H1 (cell line): ENCODE measurements around the gene EIF2B2. TPM values are rescaled to one million over a fixed set of nuclear protein-coding genes. Genes with fewer than 3 reads are reported as not detected.

Source experiments
- CTCF ChIA-PET: fragments of 300-600 bp; sonication (Branson Sonifier 250); formaldehyde crosslinking; loops from one replicate; lab custom pipeline; 2021; ENCODE audit not compliant: partially characterized antibody; lab: Charles Lee
- POLR2A ChIA-PET: fragments of 300-600 bp; sonication (Branson Sonifier 250); formaldehyde crosslinking; loops from one replicate; lab custom pipeline; 2021; ENCODE audit warnings: inconsistent platforms; ENCODE audit not compliant: partially characterized antibody; lab: Charles Lee
- DNase-seq, 2 experiments: peaks; one replicate each; pipeline versions ENCODE4 v3.0.0 to v3.0.0-alpha.2; 2010 to 2022; ENCODE audit warnings: low spot score in 2 of 2, low read depth in 1 of 2, mixed read lengths in 1 of 2
- FAIRE-seq: peaks from 2 replicates; lab custom pipeline; 2011; peaks lifted over from hg19 to GRCh38; lab: Jason Lieb, UNC
- H2AFZ ChIP-seq: 2 replicates; pipeline ENCODE4 v1.8.1; 2012; ENCODE audit warnings: low read length, inconsistent platforms
- H2AK5ac ChIP-seq: 2 replicates; pipeline ENCODE4 v1.6.1; 2013; ENCODE audit warnings: low read depth, low read length
- H2BK120ac ChIP-seq: replicated peaks from 2 replicates; pipeline ENCODE3; 2013; ENCODE audit warnings: low read depth, low read length, inconsistent platforms
- H2BK12ac ChIP-seq: 2 replicates; pipeline ENCODE4 v1.6.1; 2013; ENCODE audit warnings: low read depth, low read length
- H2BK15ac ChIP-seq: 2 replicates; pipeline ENCODE4 v1.6.1; 2013; ENCODE audit warnings: low read length
- H2BK20ac ChIP-seq: 2 replicates; pipeline ENCODE4 v1.6.1; 2013; ENCODE audit warnings: low read length
- H2BK5ac ChIP-seq: 2 replicates; pipeline ENCODE4 v1.6.1; 2013; ENCODE audit warnings: low read depth, low read length
- H3K14ac ChIP-seq: 2 replicates; pipeline ENCODE4 v1.6.1; 2013; ENCODE audit warnings: inconsistent platforms; ENCODE audit not compliant: insufficient read length
- H3K18ac ChIP-seq: 2 replicates; pipeline ENCODE4 v1.6.1; 2013; ENCODE audit warnings: low read length; ENCODE audit errors: extremely low read depth
- H3K23ac ChIP-seq: 2 replicates; pipeline ENCODE4 v1.6.1; 2013; ENCODE audit warnings: inconsistent platforms; ENCODE audit not compliant: insufficient read length
- H3K23me2 ChIP-seq: 2 replicates; pipeline ENCODE4 v1.6.1; 2013; ENCODE audit warnings: low read depth, low read length
- H3K27ac ChIP-seq: 2 replicates; pipeline ENCODE4 v1.6.1; 2011; ENCODE audit warnings: low read depth, low read length, inconsistent platforms
- H3K27me3 ChIP-seq, 4 experiments: replicated peaks in 1 of 4; 1 replicate in 1 of 4; 2 replicates in 3 of 4; pipeline versions ENCODE4 v1.6.1 to v1.8.1; 2011 to 2013; ENCODE audit warnings: low read length in 3 of 4, mild to moderate bottlenecking in 3 of 4, inconsistent platforms in 2 of 4, mixed read lengths in 2 of 4, moderate library complexity in 1 of 4; ENCODE audit not compliant: control insufficient read depth in 3 of 4, insufficient read depth in 3 of 4; ENCODE audit errors: extremely low read depth in 1 of 4
- H3K36me3 ChIP-seq, 4 experiments: 2 replicates each; pipeline versions ENCODE4 v1.6.1 to v1.8.1; 2011 to 2013; ENCODE audit warnings: mild to moderate bottlenecking in 4 of 4, low read length in 3 of 4, moderate library complexity in 2 of 4, control low read depth in 1 of 4, inconsistent platforms in 1 of 4; ENCODE audit not compliant: insufficient read depth in 4 of 4, control insufficient read depth in 2 of 4
- H3K4ac ChIP-seq: replicated peaks from 2 replicates; pipeline ENCODE3; 2013; ENCODE audit warnings: low read length, low read depth, mixed read lengths, inconsistent platforms; ENCODE audit not compliant: insufficient read length
- H3K4me1 ChIP-seq, 4 experiments: replicated peaks in 1 of 4; 1 replicate in 1 of 4; 2 replicates in 3 of 4; pipeline versions ENCODE4 v1.6.1 to v1.8.1; 2011 to 2013; ENCODE audit warnings: low read length in 3 of 4, inconsistent platforms in 2 of 4, mixed read lengths in 1 of 4; ENCODE audit not compliant: insufficient read depth in 4 of 4, control insufficient read depth in 3 of 4
- H3K4me2 ChIP-seq, 2 experiments: 2 replicates each; pipeline versions ENCODE4 v1.6.1 to v1.8.1; 2011 to 2013; ENCODE audit warnings: low read depth in 2 of 2, low read length in 2 of 2, control low read depth in 1 of 2, inconsistent platforms in 1 of 2, mild to moderate bottlenecking in 1 of 2; ENCODE audit not compliant: insufficient read depth in 1 of 2
- H3K4me3 ChIP-seq, 4 experiments: fragments of 200-600, 300-600 bp in 1 of 4; sonication (generic), shearing (Covaris generic), sonication (Bioruptor Twin) in 1 of 4; 2 replicates each; pipeline versions ENCODE4 v1.5.1 to v1.8.1; 2011 to 2016; ENCODE audit warnings: low read length in 4 of 4, low read depth in 3 of 4, control low read depth in 2 of 4, inconsistent platforms in 2 of 4, mild to moderate bottlenecking in 2 of 4, mixed read lengths in 1 of 4, moderate library complexity in 1 of 4; ENCODE audit not compliant: insufficient read depth in 2 of 4; ENCODE audit errors: extremely low read depth in 1 of 4
- H3K56ac ChIP-seq: replicated peaks from 2 replicates; pipeline ENCODE3; 2013; ENCODE audit warnings: low read depth, mild to moderate bottlenecking, mixed read lengths, low read length, inconsistent platforms; ENCODE audit not compliant: insufficient read length
- H3K79me1 ChIP-seq: 2 replicates; pipeline ENCODE4 v1.6.1; 2013; ENCODE audit warnings: low read depth, low read length, control low read depth
- H3K79me2 ChIP-seq, 2 experiments: 2 replicates each; pipeline versions ENCODE4 v1.6.1 to v1.8.1; 2012 to 2013; ENCODE audit warnings: low read length in 2 of 2, mild to moderate bottlenecking in 2 of 2, inconsistent platforms in 1 of 2; ENCODE audit not compliant: insufficient read depth in 2 of 2, control insufficient read depth in 1 of 2
- H3K9ac ChIP-seq, 4 experiments: replicated peaks in 1 of 4; 1 replicate in 1 of 4; 2 replicates in 3 of 4; pipeline versions ENCODE4 v1.6.1 to v1.8.1; 2011 to 2013; ENCODE audit warnings: low read depth in 3 of 4, low read length in 3 of 4, control low read depth in 2 of 4, mild to moderate bottlenecking in 2 of 4, moderate library complexity in 2 of 4, inconsistent platforms in 1 of 4; ENCODE audit errors: extremely low read depth in 1 of 4
- H3K9me3 ChIP-seq, 2 experiments: 2 replicates each; pipeline versions ENCODE4 v1.6.1 to v1.8.1; 2012 to 2013; ENCODE audit warnings: mild to moderate bottlenecking in 2 of 2, moderate library complexity in 2 of 2, control low read depth in 1 of 2, inconsistent platforms in 1 of 2, low read depth in 1 of 2, low read length in 1 of 2, mixed read lengths in 1 of 2; ENCODE audit not compliant: insufficient read depth in 2 of 2
- H4K20me1 ChIP-seq, 2 experiments: replicated peaks in 1 of 2; 2 replicates each; pipeline versions ENCODE3 to v1.8.1; 2011 to 2013; ENCODE audit warnings: inconsistent platforms in 2 of 2, low read length in 2 of 2, mild to moderate bottlenecking in 1 of 2; ENCODE audit not compliant: insufficient read depth in 2 of 2, control insufficient read depth in 1 of 2
- H4K5ac ChIP-seq: 2 replicates; pipeline ENCODE4 v1.6.1; 2013; ENCODE audit warnings: low read length, low read depth, mixed read lengths, inconsistent platforms; ENCODE audit not compliant: insufficient read length
- H4K8ac ChIP-seq: 2 replicates; pipeline ENCODE4 v1.8.0; 2013; ENCODE audit warnings: mild to moderate bottlenecking, moderate library complexity, low read length, inconsistent platforms; ENCODE audit not compliant: insufficient read depth; ENCODE audit errors: extremely low read depth
- H4K91ac ChIP-seq: replicated peaks from 2 replicates; pipeline ENCODE3; 2013; ENCODE audit warnings: low read length, mixed read lengths, inconsistent platforms; ENCODE audit not compliant: insufficient read length
- HDAC2 ChIP-seq, 2 experiments: fragments of 300-600 bp in 1 of 2; sonication (generic) in 1 of 2; IDR thresholded peaks; 2 replicates each; pipeline ENCODE4 v1.6.1; 2011 to 2012; ENCODE audit warnings: low read depth in 2 of 2, low read length in 2 of 2, mild to moderate bottlenecking in 2 of 2, moderate library complexity in 2 of 2, borderline replicate concordance in 1 of 2, inconsistent platforms in 1 of 2
- RBBP5 ChIP-seq: IDR thresholded peaks from 2 replicates; pipeline ENCODE4 v1.7.1; 2012; ENCODE audit warnings: low read depth, mild to moderate bottlenecking, inconsistent platforms, low read length, moderate library complexity, borderline replicate concordance
- WGBS, 2 experiments: shearing (Covaris generic) in 1 of 2; methylation state at CpG; one replicate each; pipeline versions ENCODE4 v1.1.6 to v1.1.7; 2013 to 2015; ENCODE audit warnings: low lambda C conversion rate in 2 of 2, mixed read lengths in 2 of 2, inconsistent platforms in 1 of 2, low coverage in 1 of 2, missing lambda C conversion rate in 1 of 2; ENCODE audit not compliant: insufficient replicate concordance in 2 of 2, insufficient coverage in 1 of 2, insufficient read length in 1 of 2; ENCODE audit errors: extremely low coverage in 1 of 2, missing lambda C conversion rate in 1 of 2; 5-methylcytosine and 5-hydroxymethylcytosine counted together
- polyA plus RNA-seq, 7 experiments: library from polyadenylated mRNA; depleted of rRNA in 3 of 7; stranded (reverse) in 5 of 7; unstranded in 2 of 7; fragments of >200 nt in 5 of 7; fragments of 200-250 nt in 2 of 7; gene quantifications; 1 replicate in 5 of 7; 2 replicates in 1 of 7; 4 replicates in 1 of 7; pipeline versions ENCODE4 v1.2.1 to v1.2.3, GENCODE V29; 2011 to 2013; ENCODE audit warnings: missing spikeins in 2 of 7, mixed read lengths in 2 of 7
- total RNA-seq: library from RNA; stranded (reverse); fragmentation: NEBNext Ultra II Directional; extraction: Animal tissue kit (Norgen Biotek cat#: 25700); gene quantifications from 2 replicates; pipeline ENCODE4 v1.2.1, GENCODE V29; 2021

The EIF2B2 gene
- total and polyA plus RNA-seq, 2 of the 8 experiments (the other 6 are each of a cell fraction or from before 2014, with no cell fraction given): 42.6 to 79.9 TPM

GRCh38 chr14:75049731-75050201, 47.0 kb downstream of the EIF2B2 start:
- Histone ChIP-seq H2AFZ (no peak overlapping the region), H3K9ac (no peak overlapping the region), H2BK120ac (no peak overlapping the region), H2BK12ac (no peak overlapping the region), H3K9me3 (no peaks in the 10 kb centered on the region), H3K23me2 (no peaks in the 10 kb centered on the region; the same call in 1 of the 2 replicates), H2BK20ac (no peak overlapping the region), H3K4me2 (no peak overlapping the region), H2AK5ac (no peak overlapping the region)
- no peak for FAIRE-seq
- CTCF ChIA-PET: interaction anchor here (1.6 to 2.8 kb wide), 4 partner anchors 27 to 104 kb away, joined by 3 to 17 read pairs (median 8); no protein-coding TSS in a partner anchor
- 95% methylated on average over 3 of the region's 3 CpGs; no CpG with 5 or more reads in 1 of the 2 experiments for WGBS, 2 experiments
- no peak for DNase-seq
- TF ChIP-seq HDAC2 (IDR thresholded peaks at IDR 0.05; ENCODE audit: borderline replicate concordance in 1 of 2, low read depth in 2 of 2, low read length in 2 of 2): no peak
- no peak for TF ChIP-seq RBBP5
- TF ChIP-seq, all 59 proteins: peak for 0
- no peaks in the 10 kb centered on the region for H3K79me2 ChIP-seq
- no peaks in the 10 kb centered on the region for H3K79me1 ChIP-seq
- no peak overlapping the region for H4K8ac ChIP-seq
- no peak overlapping the region for H3K18ac ChIP-seq
- H3K56ac ChIP-seq: no peak overlapping the region
- no peak overlapping the region for H3K27ac ChIP-seq
- peaks cover 0 to 4% (median 0%) of the 10 kb centered on the region in 4 experiments; a peak in 3 of 7 replicates for H3K4me1 ChIP-seq
- H3K14ac ChIP-seq: no peak overlapping the region
- no peaks in the 10 kb centered on the region for H4K20me1 ChIP-seq
- H4K5ac ChIP-seq: no peak overlapping the region
- POLR2A ChIA-PET: interaction anchor here (1.0 to 3.0 kb wide), 4 partner anchors 12 to 26 kb away, joined by 3 to 15 read pairs (median 6); partner anchors contain the start of genes ACYP1 and ZC2HC1C
- H3K36me3 ChIP-seq: no peaks in the 10 kb centered on the region; a peak in 1 of 8 replicates
- no peak overlapping the region for H3K4ac ChIP-seq
- H4K91ac ChIP-seq: no peak overlapping the region
- no peak overlapping the region for H3K4me3 ChIP-seq
- H2BK5ac ChIP-seq: no peak overlapping the region
- no peaks in the 10 kb centered on the region for H3K27me3 ChIP-seq
- H2BK15ac ChIP-seq: no peak overlapping the region
- H3K23ac ChIP-seq: no peak overlapping the region
